ENCODE data around the gene RIMS1.
"Not testable (repeated sequence)": the region's sequence is repeated elsewhere in the genome, so short reads cannot be mapped to it uniquely, and the experiment has no call there.

Gene RIMS1

GRCh38 chr6:72322771-72323170 lies 436.4 kb downstream of the RIMS1 start:
- Histone ChIP-seq H2AFZ (ENCODE audit: low read depth, low read length) (peak overlapping the region; percentile 31; the same call in 1 of the 2 replicates), H3K27ac (ENCODE audit: low read length) (no peak overlapping the region), H3K79me2 (ENCODE audit: low read length) (no peaks in the 10 kb centered on the region), H3K36me3 (replicated peaks; ENCODE audit: low read depth, low read length) (no peaks in the 10 kb centered on the region), H3K9ac (ENCODE audit: low read length) (no peak overlapping the region), H4K20me1 (ENCODE audit: insufficient read depth, low read length) (no peaks in the 10 kb centered on the region), H3K27me3 (ENCODE audit: low read depth, low read length) (no peaks in the 10 kb centered on the region), H3K4me1 (ENCODE audit: low read length) (no peaks in the 10 kb centered on the region), H3K4me2 (ENCODE audit: low read length) (no peak overlapping the region), H3K9me3 (ENCODE audit: insufficient read depth, low read length) (no peaks in the 10 kb centered on the region), H3K4me3 (ENCODE audit: low read length) (no peak overlapping the region)
- no peak for TF ChIP-seq EZH2phosphoT487 (IDR thresholded peaks at IDR 0.05; ENCODE audit: low read depth)
- TF ChIP-seq CTCF (IDR thresholded peaks at IDR 0.05; ENCODE audit: low read depth, low read length): no peak

- no peak overlapping the region for H3K4me3 ChIP-seq (ENCODE audit: low read length)
- H3K9ac ChIP-seq (ENCODE audit: low read length): no peak overlapping the region
- H3K4me2 ChIP-seq (ENCODE audit: low read length): no peak overlapping the region
- TF ChIP-seq EZH2phosphoT487 (IDR thresholded peaks at IDR 0.05; ENCODE audit: low read depth) (no peak), CTCF (IDR thresholded peaks at IDR 0.05; ENCODE audit: low read depth, low read length) (no peak)
- no peaks in the 10 kb centered on the region for H3K9me3 ChIP-seq (ENCODE audit: insufficient read depth, low read length)
- H3K27me3 ChIP-seq (ENCODE audit: low read depth, low read length): no peaks in the 10 kb centered on the region
- H3K36me3 ChIP-seq (replicated peaks; ENCODE audit: low read depth, low read length): no peaks in the 10 kb centered on the region
- H3K79me2 ChIP-seq (ENCODE audit: low read length): no peaks in the 10 kb centered on the region
- H2AFZ ChIP-seq (ENCODE audit: low read depth, low read length): no peak overlapping the region
- H3K27ac ChIP-seq (ENCODE audit: low read length): no peak overlapping the region
- no peaks in the 10 kb centered on the region for H3K4me1 ChIP-seq (ENCODE audit: low read length)
- no peaks in the 10 kb centered on the region for H4K20me1 ChIP-seq (ENCODE audit: insufficient read depth, low read length)
Observed at GRCh38 chr6:72324591-72324990, 438.2 kb downstream of the RIMS1 start.

GRCh38 chr6:72328775-72329174 lies 442.4 kb downstream of the RIMS1 start:
- H2AFZ ChIP-seq (ENCODE audit: low read depth, low read length): no peak overlapping the region
- H3K9me3 ChIP-seq (ENCODE audit: insufficient read depth, low read length): no peaks in the 10 kb centered on the region
- H3K27ac ChIP-seq (ENCODE audit: low read length): no peak overlapping the region
- H3K36me3 ChIP-seq (replicated peaks; ENCODE audit: low read depth, low read length): no peaks in the 10 kb centered on the region
- TF ChIP-seq CTCF (IDR thresholded peaks at IDR 0.05; ENCODE audit: low read depth, low read length): no peak
- no peak overlapping the region for H3K9ac ChIP-seq (ENCODE audit: low read length)
- no peaks in the 10 kb centered on the region for H3K27me3 ChIP-seq (ENCODE audit: low read depth, low read length)
- H3K79me2 ChIP-seq (ENCODE audit: low read length): no peaks in the 10 kb centered on the region
- H3K4me2 ChIP-seq (ENCODE audit: low read length): no peak overlapping the region
- H3K4me3 ChIP-seq (ENCODE audit: low read length): no peak overlapping the region
- no peaks in the 10 kb centered on the region for H4K20me1 ChIP-seq (ENCODE audit: insufficient read depth, low read length)
- 0 out of 2 replicates have a peak, but pooled peaks cover 4% of the 10 kb centered on the region for H3K4me1 ChIP-seq (ENCODE audit: low read length)

GRCh38 chr6:72335203-72335602 lies 448.9 kb downstream of the RIMS1 start:
- not testable (repeated sequence) for H4K20me1 ChIP-seq (ENCODE audit: insufficient read depth, low read length); H3K4me3 ChIP-seq (ENCODE audit: low read length); H3K79me2 ChIP-seq (ENCODE audit: low read length); H2AFZ ChIP-seq (ENCODE audit: low read depth, low read length); H3K9me3 ChIP-seq (ENCODE audit: insufficient read depth, low read length); H3K27ac ChIP-seq (ENCODE audit: low read length); H3K27me3 ChIP-seq (ENCODE audit: low read depth, low read length); H3K4me2 ChIP-seq (ENCODE audit: low read length); H3K4me1 ChIP-seq (ENCODE audit: low read length); H3K9ac ChIP-seq (ENCODE audit: low read length); H3K36me3 ChIP-seq (replicated peaks; ENCODE audit: low read depth, low read length)

- Histone ChIP-seq H3K4me3 (ENCODE audit: low read length) (no peak overlapping the region), H3K79me2 (ENCODE audit: low read length) (no peaks in the 10 kb centered on the region), H4K20me1 (ENCODE audit: insufficient read depth, low read length) (no peaks in the 10 kb centered on the region), H3K4me1 (ENCODE audit: low read length) (no peaks in the 10 kb centered on the region), H2AFZ (ENCODE audit: low read depth, low read length) (no peak overlapping the region), H3K27me3 (ENCODE audit: low read depth, low read length) (no peaks in the 10 kb centered on the region), H3K9ac (ENCODE audit: low read length) (no peak overlapping the region), H3K4me2 (ENCODE audit: low read length) (no peak overlapping the region), H3K36me3 (replicated peaks; ENCODE audit: low read depth, low read length) (no peaks in the 10 kb centered on the region), H3K9me3 (ENCODE audit: insufficient read depth, low read length) (no peaks in the 10 kb centered on the region), H3K27ac (ENCODE audit: low read length) (no peak overlapping the region)
- TF ChIP-seq CTCF (IDR thresholded peaks at IDR 0.05; ENCODE audit: low read depth, low read length): no peak
- TF ChIP-seq EZH2phosphoT487 (IDR thresholded peaks at IDR 0.05; ENCODE audit: low read depth): no peak
Observed at GRCh38 chr6:72348926-72349325, 462.6 kb downstream of the RIMS1 start.

Data from OCI-LY3 (cell line).